MM.1S (cell line): Measurements from ENCODE around the gene CYB5R3.

Source experiments
- DNase-seq: peaks from one replicate; pipeline ENCODE4 v3.0.0-alpha.2; 2015
- H2AFZ ChIP-seq: fragments of 300-600 bp; sonication (generic); 2 replicates; pipeline ENCODE4 v1.6.0; 2016; ENCODE audit warnings: antibody characterized with exemption, low read length
- H3F3A ChIP-seq: fragments of 300-600 bp; sonication (generic); 2 replicates; pipeline ENCODE4 v1.6.1; 2016; ENCODE audit warnings: mild to moderate bottlenecking, antibody characterized with exemption, low read length, moderate library complexity, mixed read lengths; ENCODE audit not compliant: insufficient read depth
- H3K27ac ChIP-seq: fragments of 300-600 bp; sonication (generic); 2 replicates; pipeline ENCODE4 v1.5.1; 2016; ENCODE audit warnings: mild to moderate bottlenecking, low read length
- H3K27me3 ChIP-seq: fragments of 300-600 bp; sonication (generic); replicated peaks from 2 replicates; pipeline ENCODE4 v1.6.0; 2016; ENCODE audit warnings: low read length; ENCODE audit not compliant: insufficient read depth
- H3K36me3 ChIP-seq: fragments of 300-600 bp; sonication (generic); replicated peaks from 2 replicates; pipeline ENCODE4 v1.6.1; 2016; ENCODE audit warnings: mild to moderate bottlenecking, low read length, mixed read lengths; ENCODE audit not compliant: insufficient read depth
- H3K4me1 ChIP-seq: fragments of 300-600 bp; sonication (generic); 2 replicates; pipeline ENCODE4 v1.6.1; 2016; ENCODE audit warnings: low read length, mixed read lengths
- H3K4me2 ChIP-seq: fragments of 300-600 bp; sonication (generic); 2 replicates; pipeline ENCODE4 v1.6.0; 2016; ENCODE audit warnings: low read depth, low read length
- H3K4me3 ChIP-seq: fragments of 300-600 bp; sonication (generic); 2 replicates; pipeline ENCODE4 v1.5.1; 2016; ENCODE audit warnings: low read length, mixed read lengths
- H3K79me2 ChIP-seq: fragments of 300-600 bp; sonication (generic); 2 replicates; pipeline ENCODE4 v1.6.1; 2016; ENCODE audit warnings: mixed run types, low read length, mixed read lengths
- H3K9ac ChIP-seq: fragments of 300-600 bp; sonication (generic); 2 replicates; pipeline ENCODE4 v1.6.1; 2016; ENCODE audit warnings: low read length, mixed read lengths
- H3K9me2 ChIP-seq: fragments of 300-600 bp; sonication (generic); replicated peaks from 2 replicates; pipeline ENCODE4 v1.6.1; 2016; ENCODE audit warnings: mild to moderate bottlenecking, low read length, mixed read lengths; ENCODE audit not compliant: insufficient read depth
- H3K9me3 ChIP-seq: fragments of 300-600 bp; sonication (generic); replicated peaks from 2 replicates; pipeline ENCODE4 v1.6.1; 2016; ENCODE audit warnings: mild to moderate bottlenecking, low read length, mixed read lengths; ENCODE audit not compliant: insufficient read depth
- H4K20me1 ChIP-seq: fragments of 300-600 bp; sonication (generic); 2 replicates; pipeline ENCODE4 v1.6.1; 2016; ENCODE audit warnings: mild to moderate bottlenecking, low read length, moderate library complexity, mixed read lengths; ENCODE audit not compliant: insufficient read depth
- CTCF ChIP-seq: fragments of 300-600 bp; sonication (generic); IDR thresholded peaks from 2 replicates; pipeline ENCODE4 v1.5.1; 2016; ENCODE audit warnings: antibody characterized with exemption, low read length, mixed read lengths
- EZH2 ChIP-seq: fragments of 300-600 bp; sonication (generic); optimal IDR thresholded peaks from 2 replicates; pipeline ENCODE3; 2017; ENCODE audit warnings: low read depth, mild to moderate bottlenecking, antibody characterized with exemption, low read length, mixed read lengths
- EZH2phosphoT487 ChIP-seq: fragments of 300-600 bp; sonication (generic); IDR thresholded peaks from 2 replicates; pipeline ENCODE4 v1.6.1; 2018; ENCODE audit warnings: antibody characterized with exemption, low read length

CYB5R3 gene

GRCh38 chr22:42622061-42622710 lies 27.0 kb downstream of the CYB5R3 start:
- Histone ChIP-seq H3K4me2 (no peak overlapping the region), H2AFZ (no peak overlapping the region), H3F3A (peaks cover 12% of the 10 kb centered on the region), H3K9ac (no peak overlapping the region), H3K9me2 (no peaks in the 10 kb centered on the region), H3K36me3 (no peaks in the 10 kb centered on the region), H3K4me1 (peaks cover 21% of the 10 kb centered on the region), H3K4me3 (no peak overlapping the region), H4K20me1 (no peaks in the 10 kb centered on the region), H3K27me3 (no peaks in the 10 kb centered on the region), H3K9me3 (no peaks in the 10 kb centered on the region), H3K79me2 (no peaks in the 10 kb centered on the region), H3K27ac (no peak overlapping the region)
- TF ChIP-seq CTCF (no peak), EZH2 (no peak)
- no peak for DNase-seq

GRCh38 chr22:42621505-42622002 lies 27.6 kb downstream of the CYB5R3 start:
- no peak overlapping the region for H2AFZ ChIP-seq
- no peaks in the 10 kb centered on the region for H3K36me3 ChIP-seq
- H3K4me2 ChIP-seq, result no peak overlapping the region
- no peak overlapping the region for H3K9ac ChIP-seq
- TF ChIP-seq CTCF (peak; percentile 96), EZH2phosphoT487 (no peak)
- H3K4me3 ChIP-seq, result no peak overlapping the region
- H3K27ac ChIP-seq, result no peak overlapping the region
- H3K9me3 ChIP-seq, result no peaks in the 10 kb centered on the region
- no peaks in the 10 kb centered on the region for H3K27me3 ChIP-seq
- H4K20me1 ChIP-seq, result no peaks in the 10 kb centered on the region
- H3K4me1 ChIP-seq, result peaks cover 21% of the 10 kb centered on the region
- no peaks in the 10 kb centered on the region for H3K79me2 ChIP-seq
- peaks cover 12% of the 10 kb centered on the region for H3F3A ChIP-seq
- peak; percentile 55 for DNase-seq
- no peaks in the 10 kb centered on the region for H3K9me2 ChIP-seq

- no peaks in the 10 kb centered on the region for H3K79me2 ChIP-seq
- H4K20me1 ChIP-seq, result no peaks in the 10 kb centered on the region
- no peak overlapping the region for H3K27ac ChIP-seq
- H3K27me3 ChIP-seq, result no peaks in the 10 kb centered on the region
- no peak overlapping the region for H3K4me3 ChIP-seq
- no peaks in the 10 kb centered on the region for H3K36me3 ChIP-seq
- no peak overlapping the region for H3K4me2 ChIP-seq
- H3K9ac ChIP-seq, result no peak overlapping the region
- DNase-seq, result no peak
- TF ChIP-seq EZH2 (no peak), EZH2phosphoT487 (no peak), CTCF (no peak)
- peaks cover 23% of the 10 kb centered on the region for H3F3A ChIP-seq
- no peaks in the 10 kb centered on the region for H3K9me3 ChIP-seq
- no peak overlapping the region for H2AFZ ChIP-seq
- peaks cover 21% of the 10 kb centered on the region for H3K4me1 ChIP-seq
- H3K9me2 ChIP-seq, result no peaks in the 10 kb centered on the region
Measured at GRCh38 chr22:42620084-42620483, 29.1 kb downstream of the CYB5R3 start.
